WERI-Rb-1 (cell line): ENCODE results near the gene APLP2.
"Not testable (repeated sequence)": the region's sequence is repeated elsewhere in the genome, so short reads cannot be mapped to it uniquely, and the experiment has no call there.

Experiments
- DNase-seq: peaks from one replicate; pipeline ENCODE4 v3.0.0-alpha.2; 2020
- H3K27ac ChIP-seq: fragments of 250-450 bp; sonication (Bioruptor Pico); 2 replicates; pipeline ENCODE4 v1.5.1; 2020; ENCODE audit warnings: mild to moderate bottlenecking, moderate library complexity
- H3K27me3 ChIP-seq: fragments of 250-450 bp; sonication (Bioruptor Pico); 2 replicates; pipeline ENCODE4 v1.5.1; 2021; ENCODE audit warnings: mild to moderate bottlenecking, low read depth, moderate library complexity; ENCODE audit not compliant: insufficient read depth, severe bottlenecking
- H3K36me3 ChIP-seq: fragments of 250-450 bp; sonication (Bioruptor Pico); 2 replicates; pipeline ENCODE4 v1.5.1; 2020; ENCODE audit warnings: mild to moderate bottlenecking, moderate library complexity
- H3K4me3 ChIP-seq: 2 replicates; pipeline ENCODE4 v1.5.1; 2011; ENCODE audit warnings: low read depth, mild to moderate bottlenecking, control low read depth, low read length
- H3K9me3 ChIP-seq: fragments of 250-450 bp; sonication (Bioruptor Pico); 2 replicates; pipeline ENCODE4 v1.5.1; 2021; ENCODE audit warnings: mild to moderate bottlenecking, moderate library complexity; ENCODE audit not compliant: severe bottlenecking
- CTCF ChIP-seq: IDR thresholded peaks from 2 replicates; pipeline ENCODE4 v1.5.1; 2011; ENCODE audit warnings: low read depth, mild to moderate bottlenecking, control low read depth, inconsistent platforms, low read length

The APLP2 gene

GRCh38 chr11:130069659-130070108 is at the start of gene APLP2:
Gene APLP2, plus strand, starts transcription at chr11:130069894. Its CDS starts 84 bp downstream, at chr11:130069978.
- H3K27me3 ChIP-seq: no peaks in the 10 kb centered on the region
- H3K9me3 ChIP-seq: no peaks in the 10 kb centered on the region
- no peaks in the 10 kb centered on the region for H3K36me3 ChIP-seq
- H3K27ac ChIP-seq: peak within 1 kb of the TSS; percentile 72
- DNase-seq: peak; percentile 99
- TF ChIP-seq CTCF: no peak
- H3K4me3 ChIP-seq: peak within 1 kb of the TSS; percentile 72

DNA sequence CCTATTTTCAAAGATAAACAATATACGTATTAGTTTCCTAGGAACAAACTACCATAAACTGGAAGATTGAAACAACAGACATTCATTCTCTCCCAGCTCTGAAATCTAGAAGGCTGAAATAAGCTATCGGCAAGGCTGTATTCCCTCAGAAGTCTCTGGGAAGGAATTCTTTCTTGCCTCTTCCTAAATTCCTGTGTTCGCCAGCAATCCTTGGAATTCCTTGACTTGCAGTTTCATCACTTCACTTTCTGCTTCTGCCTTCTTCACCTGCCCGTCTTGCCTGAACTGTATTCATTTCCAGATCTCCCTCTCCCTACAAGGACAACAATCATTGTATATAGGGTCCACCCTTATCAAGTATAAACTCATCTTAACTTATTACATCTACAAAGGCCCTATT is 49.4 kb upstream of the APLP2 start:
- Histone ChIP-seq H3K27me3 (no peaks in the 10 kb centered on the region), H3K9me3 (peaks cover 3% of the 10 kb centered on the region), H3K27ac (no peak overlapping the region), H3K36me3 (no peaks in the 10 kb centered on the region), H3K4me3 (no peak overlapping the region)
- no peak for TF ChIP-seq CTCF
- no peak for DNase-seq

GRCh38 chr11:130021606-130022005 is 48.1 kb upstream of the APLP2 start:
- not testable (repeated sequence) for H3K27me3 ChIP-seq, H3K9me3 ChIP-seq, DNase-seq, H3K4me3 ChIP-seq, H3K27ac ChIP-seq, H3K36me3 ChIP-seq

GRCh38 chr11:130022799-130023198 is 46.9 kb upstream of the APLP2 start:
- H3K36me3 ChIP-seq: no peaks in the 10 kb centered on the region
- H3K27ac ChIP-seq: no peak overlapping the region
- H3K9me3 ChIP-seq: no peaks in the 10 kb centered on the region
- H3K4me3 ChIP-seq: no peak overlapping the region
- TF ChIP-seq CTCF: no peak
- H3K27me3 ChIP-seq: no peaks in the 10 kb centered on the region
- DNase-seq: no peak

- no peaks in the 10 kb centered on the region for H3K36me3 ChIP-seq
- no peak overlapping the region for H3K27ac ChIP-seq
- no peaks in the 10 kb centered on the region for H3K9me3 ChIP-seq
- H3K4me3 ChIP-seq: no peak overlapping the region
- TF ChIP-seq CTCF: no peak
- H3K27me3 ChIP-seq: no peaks in the 10 kb centered on the region
- DNase-seq: no peak
Observed at GRCh38 chr11:130023204-130023603, 46.5 kb upstream of the APLP2 start.

DNA sequence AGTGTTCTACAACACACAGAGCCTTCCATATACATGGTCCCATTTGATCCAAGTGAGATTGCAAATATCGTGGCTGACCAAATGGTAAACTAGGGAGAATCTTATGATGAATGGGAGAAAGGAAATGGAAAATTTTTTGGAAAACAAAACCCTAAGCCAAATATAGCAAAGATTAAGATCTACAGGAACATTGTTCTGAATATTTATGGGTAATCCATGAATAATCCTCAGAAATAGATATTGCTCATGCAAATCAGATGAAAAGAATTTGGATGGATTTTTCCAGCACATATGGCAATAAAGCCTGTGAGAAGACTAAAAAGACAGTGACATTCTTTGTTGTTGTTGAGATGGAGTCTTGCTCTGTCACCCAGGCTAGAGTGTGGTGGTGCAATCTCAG is 45.3 kb upstream of the APLP2 start:
- DNase-seq: no peak
- Histone ChIP-seq H3K4me3 (no peak overlapping the region), H3K36me3 (no peaks in the 10 kb centered on the region), H3K27ac (no peak overlapping the region), H3K9me3 (no peaks in the 10 kb centered on the region), H3K27me3 (no peaks in the 10 kb centered on the region)
- TF ChIP-seq CTCF: no peak
